IMR-90 (cell line): ENCODE measurements around the gene C14orf93. TPM values are rescaled to one million over a fixed set of nuclear protein-coding genes. Genes with fewer than 3 reads are reported as not detected.

Experiments
- ATAC-seq: fragments of 200-7000 bp; cut with Tn5 transposase; 2 replicates; pipeline ENCODE4 v1.9.1; 2020; ENCODE audit warnings: low read depth, mild to moderate bottlenecking, moderate library complexity
- BruUV-seq: library from RNA; stranded (reverse); fragments of 400-500 nt; replicated peaks from 2 replicates; lab custom pipeline; 2021; lab: Mats Ljungman, UMichigan
- CTCF ChIA-PET: fragments of 300-600 bp; formaldehyde crosslinking; extraction: SDS; loops from one replicate; lab custom pipeline; 2021; ENCODE audit warnings: antibody characterized with exemption; lab: Yijun Ruan, JAX
- POLR2A ChIA-PET: fragments of 300-600 bp; sonication (Branson Sonifier 250); formaldehyde crosslinking; loops from one replicate; lab custom pipeline; 2022; ENCODE audit warnings: antibody characterized with exemption; ENCODE audit not compliant: unreplicated experiment; lab: Charles Lee
- DNase-seq: peaks from one replicate; pipeline ENCODE4 v3.0.0; 2013
- H2AFZ ChIP-seq: replicated peaks from 2 replicates; pipeline ENCODE3; 2013; ENCODE audit warnings: low read length, mild to moderate bottlenecking; ENCODE audit not compliant: poor library complexity
- H2AK5ac ChIP-seq: 2 replicates; pipeline ENCODE4 v1.6.1; 2013; ENCODE audit warnings: low read depth, low read length, inconsistent platforms
- H2AK9ac ChIP-seq: replicated peaks from 2 replicates; pipeline ENCODE3; 2013; ENCODE audit warnings: mild to moderate bottlenecking, low read depth, low read length, moderate library complexity; ENCODE audit not compliant: poor library complexity
- H2BK120ac ChIP-seq: 2 replicates; pipeline ENCODE4 v1.6.1; 2013; ENCODE audit warnings: low read depth, low read length, inconsistent platforms
- H2BK15ac ChIP-seq: 3 replicates; pipeline ENCODE4 v1.6.1; 2013; ENCODE audit warnings: low read depth, low read length, inconsistent platforms
- H2BK20ac ChIP-seq: 2 replicates; pipeline ENCODE4 v1.6.1; 2013; ENCODE audit warnings: low read depth, mild to moderate bottlenecking, inconsistent platforms, low read length, moderate library complexity
- H2BK5ac ChIP-seq: 2 replicates; pipeline ENCODE4 v1.6.1; 2013; ENCODE audit warnings: mild to moderate bottlenecking, low read depth, low read length, inconsistent platforms; ENCODE audit not compliant: poor library complexity, severe bottlenecking
- H3K14ac ChIP-seq: replicated peaks from 2 replicates; pipeline ENCODE4 v1.6.1; 2013; ENCODE audit warnings: low read depth, low read length, inconsistent platforms
- H3K18ac ChIP-seq: 2 replicates; pipeline ENCODE4 v1.6.1; 2013; ENCODE audit warnings: low read depth, low read length, control low read depth
- H3K23ac ChIP-seq: 2 replicates; pipeline ENCODE4 v1.6.1; 2013; ENCODE audit warnings: low read depth, low read length, inconsistent platforms
- H3K27ac ChIP-seq: 2 replicates; pipeline ENCODE4 v1.5.1; 2013; ENCODE audit warnings: mild to moderate bottlenecking, control low read depth, low read length; ENCODE audit not compliant: insufficient read depth
- H3K27me3 ChIP-seq: 2 replicates; pipeline ENCODE4 v1.6.1; 2013; ENCODE audit warnings: low read length; ENCODE audit not compliant: control insufficient read depth, insufficient read depth
- H3K36me3 ChIP-seq: 2 replicates; pipeline ENCODE4 v1.6.1; 2013; ENCODE audit warnings: low read length, mixed read lengths; ENCODE audit not compliant: control insufficient read depth, insufficient read depth
- H3K4ac ChIP-seq: 2 replicates; pipeline ENCODE4 v1.6.1; 2013; ENCODE audit warnings: low read depth, low read length, inconsistent platforms
- H3K4me1 ChIP-seq: 2 replicates; pipeline ENCODE4 v1.6.1; 2013; ENCODE audit warnings: low read length, mixed read lengths; ENCODE audit not compliant: control insufficient read depth, insufficient read depth
- H3K4me2 ChIP-seq: 2 replicates; pipeline ENCODE4 v1.6.1; 2013; ENCODE audit warnings: low read depth, mild to moderate bottlenecking, control low read depth, low read length, moderate library complexity
- H3K4me3 ChIP-seq: 2 replicates; pipeline ENCODE4 v1.5.1; 2013; ENCODE audit warnings: low read depth, mild to moderate bottlenecking, control low read depth, low read length, moderate library complexity; ENCODE audit not compliant: insufficient read depth
- H3K56ac ChIP-seq: 2 replicates; pipeline ENCODE4 v1.6.1; 2013; ENCODE audit warnings: low read length, inconsistent platforms; ENCODE audit not compliant: insufficient read depth; ENCODE audit errors: extremely low read depth
- H3K79me1 ChIP-seq, 2 experiments: 2 replicates each; pipeline ENCODE4 v1.6.1; 2013; ENCODE audit warnings: low read length in 2 of 2, inconsistent platforms in 1 of 2, low read depth in 1 of 2
- H3K9ac ChIP-seq: 2 replicates; pipeline ENCODE4 v1.6.1; 2013; ENCODE audit warnings: low read depth, low read length, control low read depth
- H3K9me1 ChIP-seq: 2 replicates; pipeline ENCODE4 v1.6.1; 2013; ENCODE audit warnings: low read length, inconsistent platforms; ENCODE audit not compliant: insufficient read depth
- H3K9me3 ChIP-seq: 2 replicates; pipeline ENCODE4 v1.6.1; 2013; ENCODE audit warnings: low read length; ENCODE audit not compliant: control insufficient read depth, insufficient read depth
- H4K20me1 ChIP-seq: 2 replicates; pipeline ENCODE4 v1.6.1; 2013; ENCODE audit warnings: low read length, inconsistent platforms; ENCODE audit not compliant: insufficient read depth
- H4K5ac ChIP-seq: 2 replicates; pipeline ENCODE4 v1.6.1; 2013; ENCODE audit warnings: mild to moderate bottlenecking, low read depth, low read length, control low read depth
- H4K8ac ChIP-seq, 2 experiments: 2 replicates each; pipeline ENCODE4 v1.6.1; 2013; ENCODE audit warnings: low read depth in 2 of 2, low read length in 2 of 2, control low read depth in 1 of 2, inconsistent platforms in 1 of 2
- H4K91ac ChIP-seq: 2 replicates; pipeline ENCODE4 v1.6.1; 2013; ENCODE audit warnings: low read depth, low read length, inconsistent platforms; ENCODE audit not compliant: insufficient read depth
- BHLHE40 ChIP-seq: fragments of 150-350 bp; IDR thresholded peaks from 2 replicates; pipeline ENCODE4 v1.6.1; 2016; ENCODE audit warnings: mild to moderate bottlenecking, low read depth, low read length
- CTCF ChIP-seq: conservative IDR thresholded peaks from 2 replicates; pipeline ENCODE4 v1.5.1; 2012; ENCODE audit warnings: mild to moderate bottlenecking, low read depth, low read length, improper control_type of control experiment
- MAFK ChIP-seq: IDR thresholded peaks from 2 replicates; pipeline ENCODE4 v1.6.1; 2012; ENCODE audit warnings: low read depth, low read length, improper control_type of control experiment
- MAZ ChIP-seq: IDR thresholded peaks from 2 replicates; pipeline ENCODE4 v1.6.1; 2012; ENCODE audit warnings: low read depth, mild to moderate bottlenecking, low read length, improper control_type of control experiment, moderate library complexity, borderline replicate concordance
- NFE2L2 ChIP-seq: fragments of 150-350 bp; IDR thresholded peaks from 2 replicates; pipeline ENCODE4 v1.6.1; 2016; ENCODE audit warnings: low read depth, mild to moderate bottlenecking, low read length
- RCOR1 ChIP-seq: IDR thresholded peaks from 2 replicates; pipeline ENCODE4 v1.6.1; 2012; ENCODE audit warnings: mild to moderate bottlenecking, low read length, improper control_type of control experiment; ENCODE audit not compliant: insufficient replicate concordance
- RFX5 ChIP-seq: IDR thresholded peaks from 2 replicates; pipeline ENCODE4 v1.8.0; 2012; ENCODE audit warnings: low read depth, mild to moderate bottlenecking, low read length, moderate library complexity
- SMC3 ChIP-seq: fragments of 150-350 bp; IDR thresholded peaks from 2 replicates; pipeline ENCODE4 v1.6.1; 2016; ENCODE audit warnings: low read depth, mild to moderate bottlenecking, antibody characterized with exemption, low read length, moderate library complexity
- dilution Hi-C: fragments of 300-500 bp; cut with HindIII; formaldehyde crosslinking; loops from one replicate; pipeline ENCODE4 v1.14.3; 2018; ENCODE audit warnings: low sequenced_read_pairs; ENCODE audit not compliant: unreplicated experiment
- in situ Hi-C: fragments of 300-500 bp; cut with MboI; formaldehyde crosslinking; loops from 3 replicates; pipeline ENCODE4 v1.14.3; 2019; ENCODE audit warnings: low sequenced_read_pairs, inconsistent platforms, mixed read lengths
- intact Hi-C: fragments of 100-400 bp; cut with micrococcal nuclease; formaldehyde crosslinking; loops from 2 replicates; pipeline ENCODE4 v1.10.0; 2022
- polyA plus RNA-seq, 3 experiments: library from polyadenylated mRNA; depleted of rRNA; stranded (reverse); fragments of >200 nt; gene quantifications; 2 replicates each; pipeline ENCODE4 v1.2.3, GENCODE V29; 2012; ENCODE audit warnings: low replicate concordance in 1 of 3
- total RNA-seq: library from RNA; depleted of rRNA; stranded (reverse); fragments of >200 nt; gene quantifications from 2 replicates; pipeline ENCODE4 v1.2.3, GENCODE V29; 2012

Gene C14orf93
- total and polyA plus RNA-seq, 2 of the 4 experiments (the other 2 are of a cell fraction) = 5.4 to 5.7 TPM

- Histone ChIP-seq H4K91ac (peak overlapping the region; percentile 89), H2BK15ac (peak overlapping the region; percentile 80), H3K4me3 (no peak overlapping the region), H2AK9ac (peak overlapping the region; percentile 53), H2BK120ac (peak overlapping the region; percentile 89), H4K5ac (peak overlapping the region; percentile 63), H3K79me1 (peaks cover 40 to 74% of the 10 kb centered on the region in 2 experiments), H3K4me2 (peak overlapping the region; percentile 78), H3K4me1 (peaks cover 41% of the 10 kb centered on the region), H3K18ac (peak overlapping the region; percentile 90), H4K20me1 (peaks cover 41% of the 10 kb centered on the region), H3K9me1 (peaks cover 5% of the 10 kb centered on the region; the same call in 1 of the 2 replicates), H2BK20ac (peak overlapping the region; percentile 71), H3K9me3 (no peaks in the 10 kb centered on the region), H3K9ac (peak overlapping the region; percentile 71), H3K56ac (peak overlapping the region; percentile 88), H2AK5ac (peak overlapping the region; percentile 92), H3K36me3 (peaks cover 47% of the 10 kb centered on the region), H3K14ac (peak overlapping the region; percentile 86), H3K27me3 (no peaks in the 10 kb centered on the region), H3K23ac (peak overlapping the region; percentile 95), H3K27ac (peak overlapping the region; percentile 97), H3K4ac (peak overlapping the region; percentile 96), H4K8ac (peak overlapping the region; percentile 42 to 75), H2AFZ (no peak overlapping the region), H2BK5ac (peak overlapping the region; percentile 86)
- intact Hi-C loops = no loop called here
- TF ChIP-seq MAZ = no peak
- no peak for TF ChIP-seq RFX5
- TF ChIP-seq RCOR1 = no peak
- no peak for TF ChIP-seq NFE2L2
- no peak for TF ChIP-seq SMC3
- no peak for TF ChIP-seq CTCF
- TF ChIP-seq BHLHE40 = no peak
- no peak for TF ChIP-seq MAFK
- CTCF ChIA-PET = interaction anchor here (0.9 to 1.8 kb wide), 4 partner anchors 9 to 143 kb away, joined by 3 to 7 read pairs (median 4); no protein-coding TSS in a partner anchor
- no TSS peak for BruUV-seq
- dilution Hi-C loops = no loop called here
- POLR2A ChIA-PET = interaction anchor here (0.6 to 1.4 kb wide), 4 partner anchors 9 to 341 kb away, joined by 3 to 12 read pairs (median 3); no protein-coding TSS in a partner anchor
- DNase-seq (no peak), ATAC-seq (no peak)
- in situ Hi-C loops = no loop called here
These were observed 32.6 kb downstream of the C14orf93 start for GRCh38 chr14:22977434-22977683.
